Ovary (tissue), 3 donors: ENCODE results near the gene STRN4.

ENCODE experiments used
- POLR2A ChIP-seq: fragments of 450-650 bp; IDR thresholded peaks from one replicate; pipeline ENCODE4 v1.6.1; 2017; ENCODE audit warnings: antibody characterized with exemption, mild to moderate bottlenecking, moderate library complexity
- TF ChIP-seq, protein P1 (sequence below), 3 donors: fragments of 450-650 bp in 2 of 3; fragments of 200-600 bp in 1 of 3; IDR thresholded peaks; one replicate each; pipeline versions ENCODE4 v1.5.1 to v1.8.0; 2016 to 2022; ENCODE audit warnings: antibody characterized with exemption in 3 of 3, mild to moderate bottlenecking in 1 of 3
- donor health status: DM: no; HTN: no; CAD: no.

GRCh38 chr19:46736531-46737297 lies 9.5 kb downstream of the STRN4 start:
- TF ChIP-seq, protein P1, sequence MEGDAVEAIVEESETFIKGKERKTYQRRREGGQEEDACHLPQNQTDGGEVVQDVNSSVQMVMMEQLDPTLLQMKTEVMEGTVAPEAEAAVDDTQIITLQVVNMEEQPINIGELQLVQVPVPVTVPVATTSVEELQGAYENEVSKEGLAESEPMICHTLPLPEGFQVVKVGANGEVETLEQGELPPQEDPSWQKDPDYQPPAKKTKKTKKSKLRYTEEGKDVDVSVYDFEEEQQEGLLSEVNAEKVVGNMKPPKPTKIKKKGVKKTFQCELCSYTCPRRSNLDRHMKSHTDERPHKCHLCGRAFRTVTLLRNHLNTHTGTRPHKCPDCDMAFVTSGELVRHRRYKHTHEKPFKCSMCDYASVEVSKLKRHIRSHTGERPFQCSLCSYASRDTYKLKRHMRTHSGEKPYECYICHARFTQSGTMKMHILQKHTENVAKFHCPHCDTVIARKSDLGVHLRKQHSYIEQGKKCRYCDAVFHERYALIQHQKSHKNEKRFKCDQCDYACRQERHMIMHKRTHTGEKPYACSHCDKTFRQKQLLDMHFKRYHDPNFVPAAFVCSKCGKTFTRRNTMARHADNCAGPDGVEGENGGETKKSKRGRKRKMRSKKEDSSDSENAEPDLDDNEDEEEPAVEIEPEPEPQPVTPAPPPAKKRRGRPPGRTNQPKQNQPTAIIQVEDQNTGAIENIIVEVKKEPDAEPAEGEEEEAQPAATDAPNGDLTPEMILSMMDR (IDR thresholded peaks at IDR 0.05) = no peak
- no peak for TF ChIP-seq POLR2A
